ENCODE measurements around the gene MRPL50.
"Not testable (repeated sequence)": the region's sequence is repeated elsewhere in the genome, so short reads cannot be mapped to it uniquely, and the experiment has no call there.

Gene MRPL50

GRCh38 chr9:101417389-101417788 is 19.0 kb upstream of the MRPL50 start:
- DNase-seq, result no peak

DNA sequence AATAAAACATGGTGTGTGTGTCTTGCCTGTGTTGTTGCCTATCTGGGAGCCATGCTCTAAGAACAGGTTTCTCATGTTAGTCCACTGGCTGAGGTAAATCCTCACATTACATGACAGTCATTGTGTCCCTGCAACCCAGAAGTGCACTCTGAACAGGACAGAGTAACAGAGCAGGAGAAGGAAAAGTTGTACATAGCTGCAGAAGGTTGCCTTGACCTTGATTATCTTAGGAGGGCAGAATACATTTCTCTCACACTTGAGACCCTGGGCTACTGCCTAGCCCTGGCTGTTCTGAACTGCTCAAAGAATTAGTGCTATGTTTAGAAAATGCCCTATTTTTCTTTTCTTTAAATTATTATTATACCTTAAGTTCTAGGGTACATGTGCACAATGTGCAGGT is 17.2 kb upstream of the MRPL50 start:
- no peak for DNase-seq

DNA sequence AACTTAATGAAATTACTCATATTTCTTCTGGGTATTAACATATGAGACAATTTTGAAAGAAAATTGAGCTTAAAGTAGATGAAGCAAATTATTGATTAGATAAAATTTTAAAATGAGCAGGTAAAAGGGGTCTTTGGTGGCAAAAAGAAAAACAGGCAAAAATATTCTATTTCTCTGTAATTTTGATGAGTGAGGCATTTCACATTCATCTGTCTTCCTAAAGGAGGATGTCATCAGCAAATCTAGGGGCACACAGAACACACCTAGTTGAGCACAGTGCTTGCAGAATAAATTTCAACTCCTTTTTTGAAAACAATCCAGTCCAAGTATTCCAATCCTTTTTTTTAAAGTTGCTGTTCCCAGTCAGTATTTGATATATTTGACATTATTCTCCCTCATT is 16.4 kb upstream of the MRPL50 start:
- no peak for DNase-seq

DNA sequence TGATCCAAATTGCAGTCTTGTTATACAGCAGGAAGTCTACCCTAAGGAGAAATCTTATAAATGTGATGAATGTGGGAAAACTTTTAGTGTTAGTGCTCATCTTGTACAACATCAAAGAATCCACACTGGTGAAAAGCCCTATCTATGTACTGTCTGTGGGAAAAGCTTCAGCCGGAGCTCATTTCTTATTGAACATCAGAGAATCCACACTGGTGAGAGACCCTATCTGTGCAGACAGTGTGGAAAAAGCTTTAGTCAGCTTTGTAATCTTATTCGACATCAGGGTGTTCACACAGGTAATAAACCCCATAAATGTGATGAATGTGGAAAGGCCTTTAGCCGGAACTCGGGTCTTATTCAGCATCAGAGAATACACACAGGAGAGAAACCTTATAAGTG is 10.7 kb upstream of the MRPL50 start:
- no peak for DNase-seq

GRCh38 chr9:101408374-101409078 is 10.1 kb upstream of the MRPL50 start:
- no peak for DNase-seq

- DNase-seq, result no peak
Measured at GRCh38 chr9:101403516-101404285, 5.3 kb upstream of the MRPL50 start.

GRCh38 chr9:101400120-101400519 is 1.7 kb upstream of the MRPL50 start:
- no peak for DNase-seq

GRCh38 chr9:101399643-101399970 is 1.2 kb upstream of the MRPL50 start:
- DNase-seq, result no peak

GRCh38 chr9:101398930-101399642 is 668 bp upstream of the MRPL50 start:
- no peak for DNase-seq

GRCh38 chr9:101397746-101398067 is 711 bp downstream of the MRPL50 start:
- DNase-seq, result no peak

GRCh38 chr9:101394687-101395086 is 3.7 kb downstream of the MRPL50 start:
- DNase-seq, result no peak

GRCh38 chr9:101393135-101393534 is 5.3 kb downstream of the MRPL50 start:
- no peak for DNase-seq

DNA sequence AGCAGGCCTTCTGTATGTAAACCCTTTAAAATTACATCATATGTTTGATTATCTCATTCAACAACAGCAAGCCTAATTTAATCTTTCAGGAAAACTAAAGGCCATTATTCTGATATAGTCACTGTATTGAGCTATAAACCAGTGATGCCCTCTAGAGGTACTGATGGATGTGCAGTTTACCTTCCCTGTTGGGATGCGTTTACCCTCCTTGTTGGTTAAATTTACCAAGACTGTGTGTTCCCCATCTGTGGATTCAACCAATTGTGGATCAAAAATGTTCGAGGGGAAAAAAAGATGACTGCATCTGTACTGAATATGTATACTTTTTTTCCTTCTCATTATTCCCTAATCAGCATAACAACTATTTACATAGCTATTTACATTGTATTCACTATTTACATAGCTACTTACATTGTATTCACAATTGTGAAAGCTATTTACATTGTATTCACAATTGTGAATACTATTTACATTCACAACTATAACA is 9.9 kb downstream of the MRPL50 start:
- DNase-seq, result peak; percentile 36

GRCh38 chr9:101387871-101388506 is 10.4 kb downstream of the MRPL50 start:
- peak; percentile 58 for DNase-seq

GRCh38 chr9:101384873-101385536 is 13.4 kb downstream of the MRPL50 start, which contains the start of gene BAAT:
TSS of gene BAAT (minus strand) at chr9:101385006. CDS start at chr9:101371404, 13,602 bp downstream.
- not testable (repeated sequence) for DNase-seq

GRCh38 chr9:101383361-101383760 is 15.1 kb downstream of the MRPL50 start:
- DNase-seq, result no peak

DNA sequence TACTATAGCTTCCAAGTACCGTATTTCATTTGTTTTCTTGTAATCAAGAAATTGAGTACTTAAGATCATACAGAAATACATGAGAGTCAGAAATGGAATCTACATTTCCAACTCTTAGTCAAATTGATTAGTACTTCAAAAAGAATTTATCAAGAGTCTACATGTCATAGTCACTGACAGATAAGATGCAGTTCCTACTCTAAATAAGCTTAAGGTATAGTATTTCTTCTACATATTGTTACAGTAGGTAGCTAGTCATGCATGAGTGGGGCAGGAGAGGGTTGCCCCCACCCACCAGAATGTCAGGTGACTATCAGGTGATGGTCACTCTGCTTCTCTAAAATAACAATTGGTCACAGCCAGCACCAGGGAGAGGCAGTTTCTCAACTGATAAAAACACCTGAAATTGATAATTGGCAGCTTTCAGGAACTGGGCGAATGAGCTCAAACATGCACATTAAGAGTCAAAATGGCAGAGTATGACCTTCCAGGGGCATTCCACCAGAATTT is 16.5 kb downstream of the MRPL50 start:
- DNase-seq, result no peak

DNA sequence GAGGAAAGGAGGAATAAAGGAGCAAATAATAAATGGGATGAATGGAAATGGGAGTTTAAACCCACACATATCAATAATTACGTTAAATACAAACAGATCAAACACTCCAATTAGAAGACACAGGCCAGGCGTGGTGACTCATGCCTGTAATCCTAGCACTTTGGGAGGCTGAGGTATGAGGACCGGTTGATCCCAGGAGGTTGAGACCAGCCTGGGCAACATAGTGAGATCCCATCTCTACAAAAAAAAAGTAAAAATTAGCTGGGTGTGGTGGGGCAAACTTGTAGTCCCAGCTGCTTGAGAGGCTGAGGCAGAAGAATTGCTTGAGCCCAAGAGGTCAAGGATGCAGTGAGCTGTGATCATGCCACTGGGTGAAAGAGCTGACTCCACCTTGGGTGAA is 17.3 kb downstream of the MRPL50 start:
- DNase-seq, result no peak

DNA sequence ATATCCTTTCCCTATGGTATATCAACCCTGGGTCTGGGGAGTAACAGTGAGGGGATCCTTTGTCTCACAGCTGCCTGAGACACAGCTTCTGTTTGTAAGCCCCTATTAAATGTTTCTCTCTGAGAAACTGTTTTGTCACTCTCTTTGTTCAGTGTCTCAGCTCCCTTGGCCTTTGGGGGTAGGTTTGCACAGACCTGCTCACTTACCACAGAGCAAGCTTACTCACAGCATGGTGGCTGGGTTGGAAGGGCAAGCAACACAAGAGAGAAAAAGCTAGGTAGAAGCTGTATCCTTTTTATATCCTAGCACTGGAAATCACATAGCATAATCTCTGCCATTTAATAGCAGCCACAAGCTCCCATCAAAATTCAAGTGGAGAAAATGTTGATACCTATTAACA is 18.1 kb downstream of the MRPL50 start:
- no peak for DNase-seq

DNA sequence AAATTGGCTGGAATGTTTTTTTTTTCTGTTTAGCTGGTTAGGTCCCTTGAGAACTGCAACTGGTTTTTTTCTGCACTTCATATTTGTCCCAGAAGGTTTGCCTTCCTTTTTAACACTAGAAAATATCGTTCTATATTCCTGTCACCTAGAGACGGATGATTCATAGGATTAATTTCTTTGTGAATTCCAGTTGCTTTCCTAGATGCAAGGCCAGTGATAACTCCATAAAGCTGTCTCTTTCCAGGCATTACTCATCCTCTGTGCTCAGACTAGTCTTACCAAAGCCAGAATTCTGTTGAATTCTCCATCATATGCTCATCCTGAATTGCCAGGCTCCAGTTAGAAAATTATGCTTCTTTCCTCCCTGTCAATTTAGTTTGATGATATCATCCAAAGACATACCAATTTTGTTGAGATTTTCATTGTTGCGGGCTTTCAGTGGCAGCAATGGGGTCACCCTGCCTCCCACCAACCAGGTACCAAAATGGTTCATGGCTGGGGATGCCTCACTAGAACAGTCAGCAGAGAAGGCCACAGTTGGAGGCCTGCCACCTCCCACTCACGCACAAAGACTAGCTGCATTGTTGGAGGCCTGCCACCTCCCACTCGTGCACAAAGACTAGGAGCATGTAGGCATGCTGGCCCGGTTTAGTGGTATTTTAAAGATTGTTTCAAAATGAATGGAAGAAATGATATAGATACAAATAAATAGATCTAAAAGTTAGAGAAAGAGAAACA is 22.1 kb downstream of the MRPL50 start:
- DNase-seq, result no peak

- DNase-seq, result no peak
Measured at GRCh38 chr9:101375546-101375945, 22.9 kb downstream of the MRPL50 start.
